Measurements from ENCODE around the gene DNAJB13.

The DNAJB13 gene

GRCh38 chr11:74011360-74012073 is 60.7 kb downstream of the DNAJB13 start:
- no peak for TF ChIP-seq CTCF (IDR thresholded peaks at IDR 0.05; ENCODE audit: control insufficient read depth, insufficient read depth, low read depth, low read length, missing control alignments)
- H3K4me3 ChIP-seq (ENCODE audit: control insufficient read depth, low read depth, low read length), result no peak overlapping the region
- DNase-seq (ENCODE audit: low read depth), result no peak

GRCh38 chr11:74012074-74012809 is 61.4 kb downstream of the DNAJB13 start:
- DNase-seq (ENCODE audit: low read depth), result no peak
- TF ChIP-seq CTCF (IDR thresholded peaks at IDR 0.05; ENCODE audit: control insufficient read depth, insufficient read depth, low read depth, low read length, missing control alignments), result no peak
- no peak overlapping the region for H3K4me3 ChIP-seq (ENCODE audit: control insufficient read depth, low read depth, low read length)

GRCh38 chr11:74013141-74013540 is 62.3 kb downstream of the DNAJB13 start:
- TF ChIP-seq CTCF (IDR thresholded peaks at IDR 0.05; ENCODE audit: control insufficient read depth, insufficient read depth, low read depth, low read length, missing control alignments), result no peak
- H3K4me3 ChIP-seq (ENCODE audit: control insufficient read depth, low read depth, low read length), result no peak overlapping the region
- no peak for DNase-seq (ENCODE audit: low read depth)

GRCh38 chr11:74014880-74015279 is 64.1 kb downstream of the DNAJB13 start:
- no peak overlapping the region for H3K4me3 ChIP-seq (ENCODE audit: control insufficient read depth, low read depth, low read length)
- DNase-seq (ENCODE audit: low read depth), result no peak
- TF ChIP-seq CTCF (IDR thresholded peaks at IDR 0.05; ENCODE audit: control insufficient read depth, insufficient read depth, low read depth, low read length, missing control alignments), result no peak

- H3K4me3 ChIP-seq (ENCODE audit: control insufficient read depth, low read depth, low read length), result no peak overlapping the region
- DNase-seq (ENCODE audit: low read depth), result no peak
- no peak for TF ChIP-seq CTCF (IDR thresholded peaks at IDR 0.05; ENCODE audit: control insufficient read depth, insufficient read depth, low read depth, low read length, missing control alignments)
Measured at GRCh38 chr11:74015919-74016684, 65.3 kb downstream of the DNAJB13 start.

- H3K4me3 ChIP-seq (ENCODE audit: control insufficient read depth, low read depth, low read length), result no peak overlapping the region
- no peak for DNase-seq (ENCODE audit: low read depth)
- TF ChIP-seq CTCF (IDR thresholded peaks at IDR 0.05; ENCODE audit: control insufficient read depth, insufficient read depth, low read depth, low read length, missing control alignments), result no peak
Measured at GRCh38 chr11:74017631-74018030, 66.8 kb downstream of the DNAJB13 start.

Data from AG09309 (cell line).